ENCODE results near the gene GJA9.

GJA9 gene

DNA sequence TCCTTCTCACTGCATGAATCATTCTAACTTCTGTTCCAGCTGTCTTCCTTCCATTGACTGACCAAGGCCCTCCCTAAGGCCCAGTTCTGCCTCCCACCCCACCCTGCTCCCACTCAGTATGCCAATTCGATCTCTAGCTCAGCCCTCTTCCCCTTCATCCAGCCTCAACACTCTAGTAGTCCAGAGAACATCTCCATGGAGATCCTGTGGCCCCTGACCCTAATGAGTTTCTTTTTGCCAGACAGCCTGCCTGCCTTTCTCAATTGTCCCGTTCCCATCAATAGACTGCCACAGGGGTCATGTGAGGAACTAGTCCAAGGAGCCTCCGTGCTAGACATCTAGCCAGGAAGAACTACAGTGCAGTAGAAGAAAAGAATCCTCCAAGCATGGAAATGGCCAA lies 48.2 kb downstream of the GJA9 start:
- no peak for DNase-seq (ENCODE audit: low read depth)
- TF ChIP-seq, protein P1, sequence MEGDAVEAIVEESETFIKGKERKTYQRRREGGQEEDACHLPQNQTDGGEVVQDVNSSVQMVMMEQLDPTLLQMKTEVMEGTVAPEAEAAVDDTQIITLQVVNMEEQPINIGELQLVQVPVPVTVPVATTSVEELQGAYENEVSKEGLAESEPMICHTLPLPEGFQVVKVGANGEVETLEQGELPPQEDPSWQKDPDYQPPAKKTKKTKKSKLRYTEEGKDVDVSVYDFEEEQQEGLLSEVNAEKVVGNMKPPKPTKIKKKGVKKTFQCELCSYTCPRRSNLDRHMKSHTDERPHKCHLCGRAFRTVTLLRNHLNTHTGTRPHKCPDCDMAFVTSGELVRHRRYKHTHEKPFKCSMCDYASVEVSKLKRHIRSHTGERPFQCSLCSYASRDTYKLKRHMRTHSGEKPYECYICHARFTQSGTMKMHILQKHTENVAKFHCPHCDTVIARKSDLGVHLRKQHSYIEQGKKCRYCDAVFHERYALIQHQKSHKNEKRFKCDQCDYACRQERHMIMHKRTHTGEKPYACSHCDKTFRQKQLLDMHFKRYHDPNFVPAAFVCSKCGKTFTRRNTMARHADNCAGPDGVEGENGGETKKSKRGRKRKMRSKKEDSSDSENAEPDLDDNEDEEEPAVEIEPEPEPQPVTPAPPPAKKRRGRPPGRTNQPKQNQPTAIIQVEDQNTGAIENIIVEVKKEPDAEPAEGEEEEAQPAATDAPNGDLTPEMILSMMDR (IDR thresholded peaks at IDR 0.05; ENCODE audit: insufficient read depth, low read depth, low read length, missing control alignments): no peak
- no peak overlapping the region for H3K4me3 ChIP-seq (ENCODE audit: low read length)

DNA sequence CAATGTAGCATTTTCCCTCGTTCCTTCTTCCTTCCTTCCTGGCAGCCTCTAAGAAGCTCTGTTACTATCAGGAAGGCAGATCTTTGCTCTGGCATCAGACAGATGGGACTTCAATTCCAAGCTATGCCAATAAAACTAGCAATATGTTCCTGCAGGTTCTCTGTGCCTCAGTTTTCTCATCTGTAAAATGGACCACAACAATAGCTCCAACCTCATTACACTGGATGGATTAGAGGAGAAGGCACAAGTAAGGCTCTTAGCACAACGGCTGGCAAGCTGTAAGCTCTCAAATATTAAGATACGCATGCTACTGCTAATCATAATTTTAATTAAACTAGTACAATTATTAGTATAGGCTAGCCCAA lies 49.0 kb downstream of the GJA9 start:
- TF ChIP-seq, protein P1 (IDR thresholded peaks at IDR 0.05; ENCODE audit: insufficient read depth, low read depth, low read length, missing control alignments): no peak
- H3K4me3 ChIP-seq (ENCODE audit: low read length): no peak overlapping the region
- DNase-seq (ENCODE audit: low read depth): no peak

DNA sequence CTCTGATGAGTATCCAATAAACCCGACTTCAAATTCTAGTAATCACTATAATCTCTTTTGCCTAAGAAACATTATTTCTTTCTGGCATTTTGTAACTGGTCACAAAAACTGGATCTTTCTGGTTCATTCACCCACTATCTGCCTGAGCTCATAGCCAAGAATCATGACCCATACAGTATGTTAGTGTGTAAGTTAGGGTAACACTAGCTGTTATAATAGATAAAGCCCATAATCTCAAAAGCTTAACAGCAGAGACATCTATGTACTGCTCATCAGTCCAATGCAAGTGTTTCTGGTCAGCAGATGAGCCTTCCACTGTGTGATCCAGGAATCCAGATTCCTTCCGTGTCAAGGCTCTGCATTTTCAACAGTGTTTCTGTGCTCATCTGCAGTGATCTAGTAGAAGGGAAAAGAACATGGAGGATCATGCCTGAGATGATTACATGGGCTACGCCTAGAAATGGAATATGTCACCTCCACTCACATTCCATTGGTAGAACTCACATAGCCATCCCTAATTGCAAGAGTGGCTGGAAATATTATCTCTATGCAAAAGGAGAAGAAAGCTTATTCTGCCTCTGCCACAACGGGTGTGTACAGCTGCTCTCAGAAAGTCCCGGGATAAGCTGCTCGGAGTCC lies 49.5 kb downstream of the GJA9 start:
- peak; percentile 34 for DNase-seq (ENCODE audit: low read depth)
- TF ChIP-seq, protein P1 (IDR thresholded peaks at IDR 0.05; ENCODE audit: insufficient read depth, low read depth, low read length, missing control alignments): no peak
- H3K4me3 ChIP-seq (ENCODE audit: low read length): no peak overlapping the region

DNA sequence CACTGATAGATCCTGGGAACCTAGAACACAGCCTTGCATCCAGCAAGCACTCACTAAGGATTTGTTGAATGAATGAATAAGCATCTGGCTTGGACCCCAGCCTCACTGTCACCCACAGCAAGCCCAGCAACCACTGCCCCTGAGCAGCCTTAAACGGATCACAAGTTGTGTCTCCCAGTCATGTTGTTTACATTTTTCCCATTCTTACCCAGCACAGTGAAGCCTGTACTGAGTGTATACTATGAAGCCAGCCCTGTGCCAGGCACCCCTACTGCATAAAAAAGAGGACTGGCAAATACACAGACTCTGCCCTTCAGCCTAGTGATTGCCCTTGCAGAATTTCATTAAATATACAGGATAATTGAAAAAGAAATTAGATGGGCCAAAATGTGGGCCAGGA lies 52.0 kb downstream of the GJA9 start:
- TF ChIP-seq, protein P1 (IDR thresholded peaks at IDR 0.05; ENCODE audit: insufficient read depth, low read depth, low read length, missing control alignments): no peak
- H3K4me3 ChIP-seq (ENCODE audit: low read length): no peak overlapping the region
- DNase-seq (ENCODE audit: low read depth): no peak

DNA sequence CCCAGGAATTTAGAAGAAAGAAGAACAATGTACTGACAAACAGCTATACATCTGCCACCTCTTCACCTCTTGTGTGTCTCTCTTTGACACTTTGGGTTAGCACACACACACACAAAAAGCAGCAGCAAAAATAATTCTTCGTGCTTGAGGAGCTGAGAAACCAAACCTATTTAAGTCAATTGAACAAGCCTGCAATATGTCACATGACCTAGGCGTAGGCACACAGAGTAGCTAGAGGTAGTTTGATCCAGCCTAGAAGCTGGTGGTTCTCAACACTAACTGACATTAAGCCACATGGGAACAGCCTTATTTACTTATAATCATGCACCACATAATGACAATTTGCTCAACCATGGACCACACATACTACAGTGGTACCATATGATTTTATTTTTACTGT lies 54.1 kb downstream of the GJA9 start:
- H3K4me3 ChIP-seq (ENCODE audit: low read length): no peak overlapping the region
- TF ChIP-seq, protein P1 (IDR thresholded peaks at IDR 0.05; ENCODE audit: insufficient read depth, low read depth, low read length, missing control alignments): no peak
- no peak for DNase-seq (ENCODE audit: low read depth)

DNA sequence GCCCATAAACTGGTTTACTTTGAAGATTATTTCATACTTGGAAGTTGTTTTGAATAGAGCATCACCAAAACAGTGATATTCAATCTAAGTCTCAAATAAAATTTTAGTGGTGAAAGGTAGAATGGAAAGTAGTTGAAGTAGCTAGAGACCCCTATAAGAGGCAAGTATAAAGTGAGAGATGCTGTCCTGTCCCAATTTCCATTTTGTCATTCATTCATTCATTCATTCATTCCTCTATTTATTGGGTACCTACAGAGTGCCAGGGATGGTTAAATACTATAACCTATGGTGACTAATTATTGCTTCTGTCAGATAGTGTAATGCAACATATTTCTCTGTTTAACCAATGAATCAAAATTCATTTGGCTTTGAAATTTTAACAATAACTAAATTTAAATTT lies 54.5 kb downstream of the GJA9 start:
- TF ChIP-seq, protein P1 (IDR thresholded peaks at IDR 0.05; ENCODE audit: insufficient read depth, low read depth, low read length, missing control alignments): no peak
- no peak for DNase-seq (ENCODE audit: low read depth)
- no peak overlapping the region for H3K4me3 ChIP-seq (ENCODE audit: low read length)

DNA sequence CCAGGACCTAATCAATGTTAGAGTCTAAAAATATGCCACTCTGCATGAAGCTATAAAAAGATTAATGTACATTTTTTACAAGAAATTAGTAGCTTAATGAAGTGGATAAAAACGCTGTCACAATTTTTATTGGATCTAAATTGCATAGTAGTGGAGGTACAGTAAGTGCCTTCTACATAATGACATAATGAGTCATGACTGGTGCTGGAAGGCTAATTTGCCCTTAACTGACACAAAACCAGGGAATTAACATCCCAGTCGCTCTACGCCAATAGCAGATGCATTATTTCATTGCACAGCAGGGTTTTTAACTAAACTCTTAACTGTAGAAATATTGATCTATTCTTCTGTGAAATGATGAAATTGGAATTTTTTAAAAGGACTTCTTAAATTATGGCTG lies 55.1 kb downstream of the GJA9 start:
- no peak overlapping the region for H3K4me3 ChIP-seq (ENCODE audit: low read length)

More for the DNA sequence above, 55.1 kb downstream of the GJA9 start:
- TF ChIP-seq, protein P1 (IDR thresholded peaks at IDR 0.05; ENCODE audit: insufficient read depth, low read depth, low read length, missing control alignments): no peak
- peak; percentile 17 for DNase-seq (ENCODE audit: low read depth)
